CD14-positive monocyte (primary cell): ENCODE measurements around the gene CDC14B. TPM values are rescaled to one million over a fixed set of nuclear protein-coding genes. Genes with fewer than 3 reads are reported as not detected.

Source experiments
- DNase-seq, 3 donors: peaks; one replicate each; pipeline ENCODE4 v3.0.0-alpha.2; 2011 to 2022
- H2AFZ ChIP-seq: 2 replicates; pipeline ENCODE4 v1.6.0; 2012; ENCODE audit warnings: mild to moderate bottlenecking, low read depth, low read length, inconsistent platforms; ENCODE audit not compliant: insufficient read depth, poor library complexity, severe bottlenecking
- H3K27ac ChIP-seq, 2 donors: 1 replicate in 1 of 2; 2 replicates in 1 of 2; pipeline ENCODE4 v1.5.1; 2012 to 2013; ENCODE audit warnings: low read length in 2 of 2, control low read depth in 1 of 2, inconsistent platforms in 1 of 2, low read depth in 1 of 2, mild to moderate bottlenecking in 1 of 2
- H3K27me3 ChIP-seq, 2 donors: one replicate each; pipeline versions ENCODE4 v1.6.0 to v1.6.1; 2011 to 2013; ENCODE audit warnings: low read length in 2 of 2; ENCODE audit not compliant: control insufficient read depth in 2 of 2, insufficient read depth in 2 of 2
- H3K36me3 ChIP-seq, 2 donors: replicated peaks in 1 of 2; 1 replicate in 1 of 2; 2 replicates in 1 of 2; pipeline versions ENCODE4 v1.5.1 to v1.6.1; 2012 to 2013; ENCODE audit warnings: low read length in 2 of 2, control low read depth in 1 of 2, inconsistent platforms in 1 of 2, mild to moderate bottlenecking in 1 of 2; ENCODE audit not compliant: insufficient read depth in 2 of 2, control insufficient read depth in 1 of 2
- H3K4me1 ChIP-seq, 2 donors: 1 replicate in 1 of 2; 2 replicates in 1 of 2; pipeline versions ENCODE4 v1.5.1 to v1.6.1; 2012 to 2013; ENCODE audit warnings: low read length in 2 of 2, control low read depth in 1 of 2, inconsistent platforms in 1 of 2, mild to moderate bottlenecking in 1 of 2, moderate library complexity in 1 of 2; ENCODE audit not compliant: insufficient read depth in 2 of 2, control insufficient read depth in 1 of 2
- H3K4me2 ChIP-seq: replicated peaks from 2 replicates; pipeline ENCODE3; 2012; ENCODE audit warnings: low read length, moderate library complexity, mild to moderate bottlenecking; ENCODE audit not compliant: poor library complexity, severe bottlenecking; ENCODE audit errors: extremely low read depth
- H3K4me3 ChIP-seq, 3 experiments: fragments of 200-600 bp in 1 of 3; sonication (generic) in 1 of 3; replicated peaks in 1 of 3; 1 replicate in 2 of 3; 2 replicates in 1 of 3; pipeline ENCODE4 v1.5.1; 2011 to 2013; ENCODE audit warnings: low read length in 3 of 3, mild to moderate bottlenecking in 3 of 3, control low read depth in 2 of 3, low read depth in 2 of 3, inconsistent platforms in 1 of 3, moderate library complexity in 1 of 3
- H3K79me2 ChIP-seq: 2 replicates; pipeline ENCODE4 v1.6.0; 2012; ENCODE audit warnings: mild to moderate bottlenecking, control low read depth, inconsistent platforms, low read length, moderate library complexity; ENCODE audit not compliant: insufficient read depth
- H3K9ac ChIP-seq: 2 replicates; pipeline ENCODE4 v1.6.0; 2017; ENCODE audit warnings: low read length, mild to moderate bottlenecking; ENCODE audit not compliant: insufficient read depth, poor library complexity, severe bottlenecking
- H3K9me3 ChIP-seq, 2 donors: replicated peaks in 1 of 2; 1 replicate in 1 of 2; 2 replicates in 1 of 2; pipeline versions ENCODE4 v1.5.1 to v1.6.1; 2012 to 2013; ENCODE audit warnings: low read length in 2 of 2, control low read depth in 1 of 2; ENCODE audit not compliant: control insufficient read depth in 1 of 2, insufficient read depth in 1 of 2
- H4K20me1 ChIP-seq: 2 replicates; pipeline ENCODE4 v1.6.0; 2012; ENCODE audit warnings: mild to moderate bottlenecking, low read length, control low read depth, moderate library complexity; ENCODE audit not compliant: insufficient read depth
- H3K27ac Mint-ChIP-seq, 7 donors: one replicate each; pipeline ENCODE4 v1.8.0; 2020; ENCODE audit warnings: mild to moderate bottlenecking in 7 of 7, mixed read lengths in 7 of 7, moderate library complexity in 6 of 7, inconsistent platforms in 2 of 7
- H3K27me3 Mint-ChIP-seq, 3 donors: one replicate each; pipeline ENCODE4 v1.8.0; 2021 to 2022; ENCODE audit warnings: low read depth in 3 of 3, mild to moderate bottlenecking in 3 of 3, mixed read lengths in 3 of 3, moderate library complexity in 3 of 3, inconsistent platforms in 1 of 3
- H3K36me3 Mint-ChIP-seq, 2 donors: one replicate each; pipeline ENCODE4 v1.8.0; 2020; ENCODE audit warnings: mixed read lengths in 2 of 2, inconsistent platforms in 1 of 2, mild to moderate bottlenecking in 1 of 2
- H3K4me1 Mint-ChIP-seq: one replicate; pipeline ENCODE4 v1.8.0; 2020; ENCODE audit warnings: mild to moderate bottlenecking, mixed read lengths
- H3K4me3 Mint-ChIP-seq, 2 donors: one replicate each; pipeline ENCODE4 v1.8.0; 2020; ENCODE audit warnings: mild to moderate bottlenecking in 2 of 2, mixed read lengths in 2 of 2, moderate library complexity in 1 of 2
- H3K9me3 Mint-ChIP-seq, 7 donors: one replicate each; pipeline ENCODE4 v1.8.0; 2020 to 2022; ENCODE audit warnings: mixed read lengths in 7 of 7, mild to moderate bottlenecking in 6 of 7, moderate library complexity in 6 of 7, inconsistent platforms in 2 of 7
- CTCF ChIP-seq: fragments of 200-600 bp; IDR thresholded peaks from one replicate; pipeline ENCODE4 v1.8.0; 2022; ENCODE audit warnings: antibody characterized with exemption, mild to moderate bottlenecking
- WGBS: methylation state at CpG from one replicate; pipeline ENCODE4 v1.1.5; 2013; ENCODE audit warnings: missing lambda C conversion rate; ENCODE audit not compliant: insufficient coverage; 5-methylcytosine and 5-hydroxymethylcytosine counted together
- intact Hi-C, 2 donors: fragments of 100-400 bp; cut with micrococcal nuclease; formaldehyde crosslinking; loops; one replicate each; pipeline versions ENCODE4 v1.15.0 to v1.15.1; 2023
- polyA plus RNA-seq, 3 donors: library from polyadenylated mRNA; depleted of rRNA in 1 of 3; unstranded in 2 of 3; stranded (reverse) in 1 of 3; fragments of 300-500 nt in 2 of 3; fragments of >200 nt in 1 of 3; fragmentation: Illumina TruSeq in 2 of 3; gene quantifications; 1 replicate in 2 of 3; 2 replicates in 1 of 3; pipeline ENCODE4 v1.2.3, GENCODE V29; 2012 to 2021

The CDC14B gene
- polyA plus RNA-seq, 3 donors = 0.03 to 0.47 (median 0.44) TPM

- Mint-ChIP-seq H3K4me1 (peaks cover 2% of the 10 kb centered on the region), H3K4me3 (no peak overlapping the region), H3K27me3 (peaks cover 1 to 3% (median 2%) of the 10 kb centered on the region in 3 donors), H3K9me3 (peaks cover 0 to 2% (median 0%) of the 10 kb centered on the region in 7 donors), H3K27ac (no peak overlapping the region), H3K36me3 (no peaks in the 10 kb centered on the region)
- Histone ChIP-seq H3K9ac (no peak overlapping the region), H2AFZ (no peak overlapping the region), H3K27ac (no peak overlapping the region), H3K9me3 (no peaks in the 10 kb centered on the region), H3K4me3 (no peak overlapping the region), H3K27me3 (no peaks in the 10 kb centered on the region), H3K4me1 (no peaks in the 10 kb centered on the region), H4K20me1 (no peaks in the 10 kb centered on the region), H3K4me2 (no peak overlapping the region), H3K79me2 (no peaks in the 10 kb centered on the region), H3K36me3 (no peaks in the 10 kb centered on the region)
- no peak for DNase-seq
- 94% methylated on average over 10 of the region's 14 CpGs for WGBS
- intact Hi-C loops = no loop called here
- TF ChIP-seq CTCF = no peak
Measured at GRCh38 chr9:96508227-96508940, 111.3 kb downstream of the CDC14B start.

GRCh38 chr9:96505316-96505991 lies 114.2 kb downstream of the CDC14B start:
- H3K4me3 Mint-ChIP-seq = no peak overlapping the region
- no peaks in the 10 kb centered on the region for H3K4me1 ChIP-seq
- no peaks in the 10 kb centered on the region for H3K36me3 ChIP-seq
- intact Hi-C loops = no loop called here
- no peaks in the 10 kb centered on the region for H3K27me3 ChIP-seq
- H3K27me3 Mint-ChIP-seq = peaks cover 0 to 4% (median 2%) of the 10 kb centered on the region in 3 donors
- DNase-seq = no peak
- no peak overlapping the region for H3K27ac Mint-ChIP-seq
- H3K9me3 Mint-ChIP-seq = no peaks in the 10 kb centered on the region
- no peaks in the 10 kb centered on the region for H3K36me3 Mint-ChIP-seq
- no peaks in the 10 kb centered on the region for H3K9me3 ChIP-seq
- H3K4me1 Mint-ChIP-seq = peaks cover 2% of the 10 kb centered on the region
- H2AFZ ChIP-seq = no peak overlapping the region
- WGBS = 100% methylated on average over 7 of the region's 13 CpGs
- no peak overlapping the region for H3K9ac ChIP-seq
- H4K20me1 ChIP-seq = no peaks in the 10 kb centered on the region
- H3K79me2 ChIP-seq = no peaks in the 10 kb centered on the region
- H3K27ac ChIP-seq = no peak overlapping the region
- TF ChIP-seq CTCF = no peak
- H3K4me2 ChIP-seq = no peak overlapping the region
- H3K4me3 ChIP-seq = no peak overlapping the region
